Thyroid gland (tissue), 4 donors: ENCODE results near the gene ATP8B1.

Source experiments
- CTCF ChIP-seq, 6 experiments: fragments of 200-600 bp in 3 of 6; fragments of 450-650 bp in 3 of 6; sonication (generic) in 3 of 6; IDR thresholded peaks; one replicate each; pipeline ENCODE4 v1.5.1; 2016 to 2019; ENCODE audit warnings: antibody characterized with exemption in 6 of 6, mild to moderate bottlenecking in 2 of 6, inconsistent platforms in 1 of 6, moderate library complexity in 1 of 6
- POLR2A ChIP-seq, 2 donors: fragments of 450-650 bp; IDR thresholded peaks; one replicate each; pipeline ENCODE4 v1.6.1; 2017; ENCODE audit warnings: antibody characterized with exemption in 2 of 2, mild to moderate bottlenecking in 2 of 2, moderate library complexity in 1 of 2

- TF ChIP-seq CTCF (IDR thresholded peaks at IDR 0.05) (no peak), POLR2A (IDR thresholded peaks at IDR 0.05) (no peak)
Measured at GRCh38 chr18:57730146-57730545, 73.0 kb downstream of the ATP8B1 start.
